Endometrial microvascular endothelial cells (primary cell): ENCODE data around the gene ADCY2. TPM values are rescaled to one million over a fixed set of nuclear protein-coding genes. Genes with fewer than 3 reads are reported as not detected.
"Not testable (repeated sequence)": the region's sequence is repeated elsewhere in the genome, so short reads cannot be mapped to it uniquely, and the experiment has no call there.

ENCODE experiments used
- in situ Hi-C: cut with HindIII; loops from 2 replicates; pipeline ENCODE4 v1.10.0; 2017; ENCODE audit warnings: low sequenced_read_pairs, low pct_unique_long_range_greater_than_20kb; ENCODE audit errors: inconsistent ontology term
- total RNA-seq: library from RNA; depleted of rRNA; stranded (reverse); fragments of >200 nt; gene quantifications from one replicate; pipeline ENCODE4 v1.2.3, GENCODE V29; 2015; ENCODE audit errors: inconsistent ontology term

The ADCY2 gene
- total RNA-seq, 1 donor from 2014 or later, result not detected

DNA sequence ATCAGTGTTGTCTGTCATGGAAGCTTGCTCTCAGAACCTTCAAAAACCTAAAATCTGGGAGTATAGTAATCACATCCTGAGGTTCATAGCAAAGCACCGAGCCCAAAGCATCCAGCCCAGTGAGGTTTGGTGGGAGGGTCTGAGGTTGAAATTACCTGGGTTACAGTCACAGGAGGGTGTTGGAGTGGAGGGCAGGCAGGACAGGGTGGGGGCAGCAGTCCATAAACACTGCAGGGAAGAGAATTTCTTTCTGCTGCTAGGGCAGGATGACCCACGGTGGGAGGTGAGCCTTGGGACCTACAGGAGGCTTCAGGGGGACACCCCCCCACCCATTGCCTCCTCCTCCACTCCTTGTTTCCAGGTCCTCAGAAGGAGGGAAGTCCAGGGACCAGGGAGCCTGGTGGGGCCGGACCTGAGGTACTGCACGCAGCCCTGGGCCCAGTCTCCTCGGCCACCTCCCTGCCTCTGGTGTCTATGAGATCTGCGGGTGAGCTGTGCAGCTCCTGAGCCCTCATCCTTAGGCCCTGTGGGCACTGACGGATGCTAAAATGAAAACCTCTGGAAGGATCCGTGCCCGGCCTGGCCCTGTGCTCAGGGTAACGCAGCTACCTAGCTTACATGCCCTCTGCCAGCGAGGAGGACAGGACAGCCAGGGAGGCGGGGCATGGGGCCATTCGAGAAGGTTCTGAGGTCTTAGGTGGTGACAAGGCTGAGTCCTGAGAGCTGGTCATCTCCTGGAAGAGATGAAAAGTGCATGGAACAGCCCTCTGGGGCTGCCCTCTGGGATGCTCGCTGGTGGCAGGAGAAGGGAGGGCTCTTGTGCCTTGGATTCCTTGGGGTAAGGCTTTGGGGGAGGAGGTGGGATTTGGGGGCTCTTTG is 1.8 kb upstream of the ADCY2 start:
- in situ Hi-C loops, result no loop called here

DNA sequence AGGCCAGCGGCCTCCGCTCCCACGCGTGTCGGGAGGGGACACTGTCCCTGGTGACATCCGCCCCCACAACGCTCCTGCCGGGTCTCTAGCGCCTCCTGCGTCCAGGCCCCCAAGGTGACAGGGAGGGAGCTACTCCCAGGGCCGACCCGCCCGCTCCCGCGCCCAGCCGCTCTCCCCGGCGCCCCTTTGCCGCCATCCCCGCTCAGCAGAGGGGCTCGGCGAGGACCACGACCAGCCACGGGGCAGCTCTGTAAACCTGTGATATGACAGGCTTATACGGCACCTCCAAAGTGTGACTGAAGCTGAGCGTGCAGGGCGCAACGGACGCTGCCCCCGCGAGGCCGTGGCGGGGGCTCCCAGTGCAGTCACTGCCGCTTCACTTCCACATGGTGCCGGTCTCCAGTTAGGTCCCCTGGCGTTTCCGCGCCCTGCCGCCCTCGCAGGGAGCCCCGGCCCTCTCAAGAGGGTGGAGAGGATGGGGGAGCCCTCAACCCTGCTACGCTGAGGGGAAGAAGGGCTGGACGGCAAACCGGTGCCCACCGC is 978 bp upstream of the ADCY2 start:
- in situ Hi-C loops, result no loop called here

DNA sequence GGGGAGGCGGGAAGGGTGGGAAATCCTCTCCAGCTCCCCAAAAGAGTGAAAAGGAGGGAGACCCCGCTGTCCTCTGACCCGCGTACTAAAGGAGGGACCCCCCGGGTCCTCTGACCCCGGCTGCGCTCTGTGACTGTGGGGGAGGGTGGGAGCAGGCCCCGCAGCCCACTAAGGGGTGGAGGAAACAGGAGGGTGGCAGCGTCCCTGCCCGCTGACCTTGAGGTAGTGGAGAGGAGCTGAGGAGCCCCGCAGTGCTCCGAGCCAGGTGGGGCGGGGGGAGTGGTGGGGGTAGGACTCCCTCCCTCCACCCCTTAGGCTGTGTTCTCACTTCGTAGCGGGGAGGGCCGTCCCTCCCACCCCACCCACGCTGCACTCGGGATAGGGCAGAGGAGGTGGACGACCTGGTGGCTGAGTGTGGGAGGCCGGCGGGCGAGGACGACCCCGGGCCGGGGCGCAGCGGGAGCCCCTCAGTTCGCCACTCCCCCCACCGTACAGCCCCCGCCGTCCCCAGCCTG is 449 bp upstream of the ADCY2 start:
- in situ Hi-C loops, result no loop called here

DNA sequence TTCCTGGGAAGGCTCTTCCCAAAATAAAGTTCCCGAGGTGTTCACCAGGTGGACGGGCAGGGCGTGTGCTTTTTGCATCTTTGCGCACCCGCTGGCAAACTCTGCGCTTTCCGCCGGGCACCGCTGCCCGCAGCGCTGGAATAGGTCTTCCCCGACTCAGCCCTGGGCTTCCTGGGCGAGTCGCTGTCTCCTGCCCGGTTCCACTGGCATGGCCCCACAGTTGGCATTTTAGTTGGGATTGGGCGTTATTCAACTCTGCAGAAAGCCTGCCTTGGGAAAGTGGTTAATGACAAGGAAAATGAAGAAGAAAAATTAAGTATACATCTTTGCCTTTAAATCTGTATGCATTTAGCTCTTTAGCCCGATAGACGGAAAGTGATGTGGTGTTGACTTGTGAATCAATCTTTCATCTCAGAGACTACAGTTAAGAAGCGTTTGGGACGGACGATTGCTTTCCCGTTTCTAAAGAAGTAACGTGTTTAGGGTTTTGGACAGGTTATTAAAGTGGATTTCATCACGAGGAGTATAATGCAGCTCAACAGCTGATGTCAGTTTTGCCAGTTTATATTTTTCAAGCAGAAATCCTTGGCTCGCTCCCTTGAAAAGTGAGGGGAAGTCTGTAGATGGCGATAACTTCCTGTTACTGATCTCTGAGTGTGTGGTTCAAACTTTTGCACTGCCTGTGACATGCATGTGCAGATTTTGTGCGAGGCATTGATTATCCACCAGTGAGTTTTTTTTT is 946 bp downstream of the ADCY2 start:
- in situ Hi-C loops, result no loop called here

DNA sequence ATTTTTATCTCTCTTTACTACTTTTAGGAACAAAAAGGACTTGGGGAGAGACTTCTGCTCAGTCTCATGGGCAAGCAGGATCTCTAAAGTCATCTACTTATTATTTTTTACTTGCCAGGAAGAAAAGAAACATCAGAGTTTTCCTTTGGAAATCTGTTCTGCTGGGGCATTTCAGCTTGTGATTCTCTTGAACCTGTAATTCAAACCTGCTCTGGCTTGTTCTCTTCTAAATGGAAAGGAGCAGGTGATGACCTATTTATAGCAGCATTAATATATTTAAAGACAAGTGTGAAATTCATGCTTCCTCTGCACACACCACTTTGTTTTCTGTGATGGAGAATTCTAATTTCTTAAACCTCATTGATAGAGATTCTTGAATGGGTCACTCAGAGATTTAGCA is 2.0 kb downstream of the ADCY2 start:
- in situ Hi-C loops, result no loop called here

DNA sequence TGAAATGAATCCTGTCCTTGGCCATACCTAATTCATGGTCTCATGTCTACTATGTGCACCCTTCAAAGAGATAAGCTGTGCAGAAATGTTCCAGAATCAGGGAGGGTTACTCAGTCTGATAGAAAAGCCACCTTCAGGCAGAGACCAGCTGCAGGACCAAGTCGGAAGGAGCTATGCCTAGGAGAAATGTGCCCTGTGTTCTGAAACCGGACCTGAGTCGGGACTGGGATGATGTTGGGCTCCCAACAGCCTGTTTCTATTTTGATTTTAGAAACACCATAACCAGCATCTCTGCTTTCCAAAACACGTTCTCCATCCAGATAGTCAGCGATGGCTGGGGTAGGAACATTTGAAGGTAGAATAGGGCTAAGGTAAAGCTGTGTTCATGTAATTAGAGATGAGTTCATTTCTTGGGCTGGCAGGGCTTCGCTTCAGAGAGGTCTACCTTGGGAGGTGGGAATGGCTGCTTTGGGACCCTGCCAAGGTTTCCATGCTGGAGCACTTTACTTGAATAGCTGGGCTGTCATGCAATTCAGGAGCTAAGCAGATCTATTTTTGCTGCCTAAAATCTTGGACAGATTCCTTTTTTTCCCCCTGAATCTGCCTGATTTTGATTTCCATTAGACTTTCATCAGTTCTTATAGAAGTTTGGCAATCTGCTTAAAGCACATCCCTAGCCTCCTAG is 2.8 kb downstream of the ADCY2 start:
- in situ Hi-C loops, result no loop called here

DNA sequence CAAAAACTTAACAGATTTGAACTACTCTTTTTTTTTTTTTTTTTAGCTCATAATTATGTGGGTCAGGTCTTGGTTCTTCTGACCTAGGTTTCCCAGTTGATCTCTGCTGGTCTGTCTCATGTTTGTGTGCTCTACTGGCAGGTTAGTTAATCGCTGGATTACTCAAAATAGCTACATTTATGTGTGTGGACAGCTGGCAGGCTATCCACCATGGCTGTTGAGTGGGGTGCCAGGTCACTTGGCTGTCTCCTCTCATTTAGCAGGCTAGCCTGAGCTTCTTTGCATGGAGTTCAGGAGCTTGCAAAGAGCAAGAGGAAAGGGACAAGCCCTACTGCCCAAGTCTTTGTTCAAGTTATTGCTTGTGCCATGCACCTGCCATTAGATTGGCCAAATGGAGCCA is 9.3 kb downstream of the ADCY2 start:
- in situ Hi-C loops, result no loop called here

DNA sequence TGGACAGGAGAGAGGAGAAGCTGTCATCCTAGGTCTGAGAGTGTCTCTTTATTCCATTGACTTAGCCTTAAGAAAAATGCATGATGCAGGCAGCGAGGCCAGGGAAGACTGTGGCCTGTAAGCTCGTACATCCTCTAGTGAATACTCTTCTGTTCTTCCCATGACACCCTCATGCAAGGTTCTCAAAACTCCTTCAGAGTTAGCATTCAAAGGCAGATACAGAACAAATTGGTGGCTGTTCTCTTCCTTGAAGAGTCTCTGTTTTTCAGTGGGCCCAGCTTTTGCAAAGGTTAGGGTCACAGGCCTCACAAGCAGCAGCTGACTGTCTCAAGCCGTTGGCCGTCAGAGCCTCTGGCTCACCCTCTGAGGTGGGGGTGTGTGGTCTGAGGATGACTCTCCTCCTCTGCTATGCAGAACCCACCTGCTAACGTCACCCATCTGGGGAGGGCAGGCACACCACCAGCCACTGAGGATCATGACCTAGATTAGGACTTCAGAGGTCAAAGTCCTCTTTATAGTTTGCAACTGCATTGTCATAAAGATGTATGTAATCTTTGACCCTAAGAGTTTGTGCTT is 15.1 kb downstream of the ADCY2 start:
- in situ Hi-C loops, result no loop called here

DNA sequence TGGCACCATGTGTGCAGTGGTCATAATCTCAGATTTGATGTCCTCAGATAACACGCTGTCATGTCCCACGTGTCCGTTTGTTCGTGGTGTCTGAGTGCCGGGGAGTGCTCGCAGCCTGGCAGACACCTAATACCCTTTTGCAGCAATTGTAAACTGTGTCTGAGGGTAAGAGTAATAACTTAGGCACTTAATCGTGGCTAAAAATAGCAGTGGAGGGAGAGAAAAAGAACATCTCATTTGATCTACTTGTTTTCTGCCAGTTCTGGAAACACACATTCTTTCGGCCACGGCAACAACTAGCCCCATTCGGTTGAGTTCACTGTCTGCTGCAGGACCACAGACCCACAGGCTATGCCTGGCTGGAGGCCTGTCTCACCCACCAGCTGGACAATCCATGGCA is 16.5 kb downstream of the ADCY2 start:
- in situ Hi-C loops, result no loop called here

DNA sequence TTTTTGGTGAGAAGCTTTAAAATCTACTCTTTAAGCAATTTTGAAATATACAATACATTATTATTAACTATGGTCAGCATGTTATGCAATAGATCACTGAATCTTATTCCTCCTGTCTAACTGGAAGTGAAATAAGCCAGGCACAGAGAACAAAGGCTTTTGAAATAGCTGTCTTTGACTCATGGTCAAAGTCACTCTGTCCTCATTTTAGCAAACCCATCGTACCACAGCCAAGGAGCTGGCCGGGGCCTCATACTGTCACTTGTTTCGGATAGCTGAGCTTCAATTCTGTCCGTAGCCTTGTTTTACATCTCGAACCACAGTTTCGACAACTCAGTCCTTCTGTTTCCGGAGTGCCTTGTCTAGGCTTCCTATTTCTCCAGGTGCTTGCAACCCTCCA is 19.2 kb downstream of the ADCY2 start:
- in situ Hi-C loops, result no loop called here

DNA sequence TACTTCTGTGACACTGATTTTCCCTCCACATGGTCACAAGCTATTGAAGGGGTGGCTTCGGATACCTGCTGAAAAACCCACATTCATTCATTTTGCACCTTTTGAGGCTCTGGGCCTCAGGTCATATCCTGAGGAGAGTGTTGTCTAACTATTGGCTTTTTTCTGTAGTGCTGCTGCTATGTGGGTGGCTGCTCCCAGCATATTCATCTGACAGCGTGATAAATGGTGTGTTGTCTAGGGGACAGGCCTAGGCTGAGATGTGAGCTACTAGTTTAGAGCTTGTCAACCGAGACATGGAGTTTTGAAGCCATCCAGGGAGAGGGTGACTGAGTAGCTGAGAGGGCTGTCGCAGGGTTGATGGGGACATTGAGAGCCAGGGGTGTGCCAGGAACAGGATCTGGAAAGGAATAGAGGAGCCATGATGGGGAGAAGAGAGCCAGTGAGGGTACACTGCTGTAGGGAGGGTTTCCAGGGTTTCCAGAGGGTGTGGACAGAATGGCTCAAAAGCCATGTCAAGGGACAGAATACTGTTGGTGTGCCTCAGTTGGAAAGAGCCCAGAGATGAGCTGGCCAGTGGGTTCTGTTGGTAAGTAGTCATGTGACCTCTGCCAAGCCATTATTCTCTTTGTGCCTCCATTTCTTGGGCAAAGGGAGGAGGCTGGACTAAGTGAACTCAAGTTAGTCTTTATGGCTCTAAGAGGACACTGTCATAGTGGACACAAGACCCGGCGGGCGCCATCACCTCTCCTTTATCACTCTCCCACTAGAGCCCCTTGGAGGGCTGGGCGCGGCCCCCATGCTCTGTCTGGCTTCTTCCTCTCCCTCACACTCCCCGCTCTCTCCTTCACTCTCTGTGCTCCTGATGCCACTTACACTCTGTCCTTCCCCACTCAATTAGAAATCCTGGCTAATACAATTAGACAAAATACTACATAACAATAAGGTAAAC is 19.9 kb downstream of the ADCY2 start:
- in situ Hi-C loops, result no loop called here

DNA sequence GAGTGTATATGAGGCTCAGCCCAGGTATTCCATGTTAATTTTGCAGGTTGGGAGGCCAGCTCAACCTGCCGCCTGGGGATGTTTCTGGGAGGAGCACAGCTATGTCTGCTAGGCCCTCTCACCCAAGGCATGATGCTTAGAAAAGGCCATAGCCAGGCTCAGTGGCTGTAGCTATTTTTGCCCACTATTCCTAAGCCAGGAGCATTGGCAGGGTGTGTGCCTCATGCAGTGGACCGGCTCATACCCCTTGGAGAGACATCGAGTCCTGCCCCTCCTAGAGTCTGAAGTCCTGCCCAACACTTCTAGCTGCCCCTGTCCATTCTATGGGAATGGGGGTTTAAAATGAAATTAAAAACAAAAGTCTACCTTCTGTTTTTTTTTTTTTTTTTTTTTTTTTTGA is 22.3 kb downstream of the ADCY2 start:
- in situ Hi-C loops, result no loop called here

DNA sequence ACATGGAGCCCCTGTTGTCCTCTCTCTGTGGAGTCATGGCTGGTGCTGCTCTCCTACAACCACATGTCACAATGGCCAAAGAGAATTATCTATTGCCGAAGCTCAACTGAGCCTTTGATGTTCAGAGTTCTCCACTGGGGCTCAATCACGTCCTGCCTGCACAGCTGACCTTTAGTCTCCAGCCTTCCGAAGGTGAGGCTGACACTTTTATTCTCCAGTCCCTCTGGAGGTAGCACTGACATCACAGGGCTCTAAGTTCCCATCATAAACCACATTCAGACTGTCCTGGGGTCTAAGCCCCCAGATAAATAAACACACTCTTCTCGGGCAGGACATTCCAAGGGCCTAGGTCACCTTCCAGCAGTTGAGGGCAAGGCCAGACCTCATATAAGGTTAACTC is 23.4 kb downstream of the ADCY2 start:
- in situ Hi-C loops, result no loop called here

DNA sequence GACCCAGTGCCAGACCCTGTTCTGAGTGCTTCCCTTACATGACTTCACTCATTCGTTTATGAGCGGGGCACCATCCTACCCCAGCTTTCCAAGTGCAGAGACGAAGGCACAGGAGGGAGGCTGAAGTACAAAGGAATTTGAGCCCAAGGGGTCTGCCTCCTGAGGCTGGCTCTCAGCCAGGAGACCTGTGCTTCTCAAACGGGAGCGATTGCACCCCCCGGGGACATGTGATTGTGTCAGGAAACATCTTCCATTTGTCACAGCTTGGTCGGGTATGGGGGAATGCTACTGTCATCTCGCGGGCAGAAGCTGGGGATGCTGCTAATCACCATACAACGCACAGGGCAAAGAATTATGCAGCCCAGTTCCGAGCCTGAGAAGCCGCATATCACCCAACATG is 23.9 kb downstream of the ADCY2 start:
- in situ Hi-C loops, result no loop called here

DNA sequence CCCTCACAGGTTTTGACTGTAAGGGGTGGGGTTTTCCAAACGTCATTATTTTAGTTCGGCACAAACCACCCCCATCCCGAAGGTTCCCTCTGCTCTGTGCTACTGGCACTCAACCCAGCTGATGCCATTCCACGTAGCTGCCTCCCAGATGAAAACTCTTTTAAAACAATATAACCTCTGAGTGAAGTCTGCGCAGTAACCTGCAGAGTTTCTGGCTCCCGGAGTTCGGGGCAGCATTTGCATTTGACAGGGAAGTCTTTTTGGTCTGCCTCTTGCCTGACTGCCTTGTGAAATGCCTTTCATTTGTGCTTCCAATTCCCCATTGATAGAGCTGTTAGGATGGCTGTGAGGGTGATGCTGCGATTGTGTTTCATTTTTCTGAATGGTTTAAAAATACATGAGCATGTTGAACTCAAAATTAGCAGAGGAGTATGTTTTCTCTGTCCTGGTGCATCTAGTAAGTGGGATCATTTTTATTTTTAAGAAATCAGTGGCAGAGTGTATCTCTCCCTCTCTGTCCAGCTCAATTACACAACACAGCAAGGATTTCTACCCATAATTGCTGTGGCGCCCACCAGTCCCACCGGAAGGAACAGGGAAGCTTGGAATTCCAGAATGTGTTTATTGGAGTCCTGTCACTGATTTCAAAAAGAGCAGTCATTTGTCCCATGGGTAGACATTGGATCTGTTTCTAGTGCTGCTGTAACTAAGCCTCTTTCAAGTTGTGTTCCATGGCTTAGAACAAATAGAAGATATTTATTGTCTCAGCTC is 24.8 kb downstream of the ADCY2 start:
- in situ Hi-C loops, result no loop called here

DNA sequence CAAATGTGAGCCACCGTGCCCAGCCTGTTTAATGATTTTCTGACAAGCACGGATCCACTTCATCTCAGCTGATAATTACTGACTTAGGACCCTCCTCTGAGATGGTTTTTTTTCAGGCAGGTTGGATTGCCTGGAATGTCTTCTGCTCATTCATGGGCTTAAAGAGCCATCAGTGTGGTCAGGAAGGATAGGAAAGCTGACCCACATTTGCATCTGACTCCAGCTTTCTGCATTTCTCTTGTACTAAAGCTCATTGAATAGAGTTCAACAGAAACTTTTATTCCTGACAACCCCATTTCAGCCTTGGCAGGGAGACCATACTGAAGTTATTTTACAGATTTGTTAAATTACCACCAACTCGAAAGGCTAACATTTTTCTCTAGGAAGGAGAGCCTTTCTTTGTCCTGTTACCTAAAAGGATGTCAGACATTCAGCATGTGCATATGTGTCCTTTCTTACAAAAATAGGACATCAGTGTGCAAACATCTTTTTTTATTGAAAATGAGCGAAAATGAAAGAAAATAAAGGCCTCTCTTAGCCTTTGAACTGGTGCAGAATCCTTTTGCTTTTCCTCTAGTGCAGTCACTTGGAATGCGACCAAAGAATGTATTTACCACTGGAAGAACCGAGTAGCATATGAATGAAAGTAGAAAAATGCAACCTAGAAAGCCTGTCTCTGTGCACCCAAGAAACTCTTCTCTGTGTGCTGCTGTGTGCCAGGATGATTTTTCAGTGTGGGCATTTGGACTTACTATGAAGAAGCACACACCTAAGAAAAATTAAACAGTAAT is 26.6 kb downstream of the ADCY2 start:
- in situ Hi-C loops, result no loop called here

DNA sequence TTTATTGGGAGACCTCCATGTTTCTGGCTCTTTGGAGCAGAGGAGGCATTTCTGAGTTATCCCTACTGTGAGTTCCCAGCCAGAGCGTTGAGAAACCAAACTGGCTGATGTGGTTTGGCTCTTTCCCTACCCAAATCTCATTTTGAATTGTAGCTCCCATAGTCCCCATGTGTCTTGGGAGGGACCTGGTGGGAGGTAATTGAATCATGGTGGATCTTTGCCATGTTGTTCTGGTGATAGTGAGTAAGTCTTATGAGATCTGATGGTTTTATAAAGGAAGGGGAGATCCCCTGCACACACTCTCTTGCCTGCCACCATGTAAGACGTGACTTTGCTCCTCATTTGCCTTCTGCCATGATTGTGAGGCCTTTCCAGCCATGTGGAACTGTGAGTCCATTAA is 27.3 kb downstream of the ADCY2 start:
- in situ Hi-C loops, result not testable (repeated sequence)
